ENCODE results near the gene CPPED1. TPM values are rescaled to one million over a fixed set of nuclear protein-coding genes. Genes with fewer than 3 reads are reported as not detected.

The CPPED1 gene
- total and polyA plus RNA-seq, 10 of the 15 experiments (the other 5 are each of a cell fraction or from before 2014, with no cell fraction given): 7.1 to 39.0 (median 16.0) TPM

GRCh38 chr16:12643034-12643455 lies 160.6 kb downstream of the CPPED1 start (continued):
- TF ChIP-seq SMC3 (IDR thresholded peaks at IDR 0.05; ENCODE audit: borderline replicate concordance, low read length): no peak
- no peak for TF ChIP-seq TARDBP (IDR thresholded peaks at IDR 0.05; ENCODE audit: borderline replicate concordance)
- TF ChIP-seq ZBED1 (IDR thresholded peaks at IDR 0.05; ENCODE audit: borderline replicate concordance): no peak
- TF ChIP-seq MTA2 (IDR thresholded peaks at IDR 0.05; ENCODE audit: low read depth): no peak
- no peak for TF ChIP-seq POLR2AphosphoS2 (IDR thresholded peaks at IDR 0.05; ENCODE audit: low read depth, low read length)
- TF ChIP-seq ZNF24 (IDR thresholded peaks at IDR 0.05): no peak
- TF ChIP-seq KLF5 (IDR thresholded peaks at IDR 0.05; ENCODE audit: partially characterized antibody): no peak

- Histone ChIP-seq H3K27ac (ENCODE audit: control insufficient read depth, insufficient read depth) (no peak overlapping the region), H3K4me1 (ENCODE audit: control insufficient read depth, insufficient read depth, low read length) (no peaks in the 10 kb centered on the region), H3K4me3 (no peak overlapping the region), H3K36me3 (ENCODE audit: control insufficient read depth in 2 of 2, insufficient read depth in 2 of 2, low read length in 1 of 2) (no peaks in the 10 kb centered on the region), H3K9ac (ENCODE audit: control insufficient read depth, insufficient read depth, low read length) (no peak overlapping the region), H3K27me3 (replicated peaks in 1 of 2; ENCODE audit: control insufficient read depth in 2 of 2, insufficient read depth in 2 of 2, low read length in 1 of 2) (no peaks in the 10 kb centered on the region), H3K4me2 (ENCODE audit: control insufficient read depth, insufficient read depth) (no peak overlapping the region), H3K79me2 (ENCODE audit: control insufficient read depth, insufficient read depth, low read length) (no peaks in the 10 kb centered on the region), H2AFZ (ENCODE audit: control insufficient read depth, low read depth, low read length) (no peak overlapping the region), H3K9me3 (replicated peaks; ENCODE audit: control insufficient read depth, insufficient read depth, low read length) (no peaks in the 10 kb centered on the region; the same call in 2 of the 3 replicates), H4K20me1 (ENCODE audit: control insufficient read depth, insufficient read depth) (no peaks in the 10 kb centered on the region)
- in situ Hi-C loops (cut with MboI): no loop called here
- TF ChIP-seq KLF5 (IDR thresholded peaks at IDR 0.05; ENCODE audit: partially characterized antibody): no peak
- peak; percentile 22 for TF ChIP-seq USF1 (IDR thresholded peaks at IDR 0.05; ENCODE audit: borderline replicate concordance, extremely low read length, insufficient read depth, low read depth, low read length)
- no peak for TF ChIP-seq BCL3 (IDR thresholded peaks at IDR 0.05; ENCODE audit: borderline replicate concordance, insufficient read depth, low read depth, low read length, poor library complexity, severe bottlenecking)
- TF ChIP-seq SMAD5 (IDR thresholded peaks at IDR 0.05; ENCODE audit: low read depth): no peak
- DNase-seq (ENCODE audit: low read depth, low spot score): no peak
- CTCF ChIA-PET: no interaction called here
- SMC1A ChIA-PET (ENCODE audit: uncharacterized antibody, unreplicated experiment): interaction anchor here (0.5 to 1.0 kb wide), 4 partner anchors 8 to 100 kb away, joined by 3 read pairs; no protein-coding TSS in a partner anchor
- ATAC-seq: 0 out of 3 replicates have a peak, but pooled peaks have one; percentile 19
- RAD21 ChIA-PET (ENCODE audit: unreplicated experiment): no interaction called here
- no TSS peak for BruUV-seq (replicated peaks)
- POLR2A ChIA-PET: no interaction called here
- WGBS (ENCODE audit: insufficient coverage, insufficient replicate concordance, low lambda C conversion rate, missing lambda C conversion rate): 44% methylated on average over 3 of the region's 4 CpGs
- intact Hi-C loops (cut with micrococcal nuclease; ENCODE audit: unreplicated experiment): no loop called here
- FAIRE-seq: no peak
These were observed 164.6 kb downstream of the CPPED1 start for GRCh38 chr16:12639044-12639443.
